Measurements from ENCODE around the gene FXYD1. TPM values are rescaled to one million over a fixed set of nuclear protein-coding genes. Genes with fewer than 3 reads are reported as not detected.

The FXYD1 gene
- total RNA-seq, 2 experiments from 2014 or later = 0.57 to 11.5 TPM

- intact Hi-C loops (cut with micrococcal nuclease; ENCODE audit: unreplicated experiment) = loop anchor here (5.0 to 10.0 kb wide), 2 partner anchors 123 to 321 kb away; partner anchors contain the start of gene USF2
- Histone ChIP-seq H2AFZ (ENCODE audit: low read length) (no peak overlapping the region), H3K79me2 (ENCODE audit: insufficient read depth, low read depth, low read length) (no peaks in the 10 kb centered on the region), H4K20me1 (ENCODE audit: insufficient read depth, low read length) (no peaks in the 10 kb centered on the region), H3K27ac (ENCODE audit: low read depth, low read length, poor library complexity, severe bottlenecking) (no peak overlapping the region), H3K9me3 (ENCODE audit: low read length) (no peaks in the 10 kb centered on the region), H3K4me2 (ENCODE audit: low read length) (peak overlapping the region; percentile 75; the same call in 1 of the 2 replicates), H3K4me1 (ENCODE audit: insufficient read depth, low read length, poor library complexity, severe bottlenecking) (peaks cover 43% of the 10 kb centered on the region), H3K9me2 (ENCODE audit: insufficient read depth, low read length) (no peaks in the 10 kb centered on the region), H3K4me3 (ENCODE audit: low read depth, low read length, poor library complexity, severe bottlenecking) (no peak overlapping the region), H3K36me3 (ENCODE audit: insufficient read depth, low read length) (no peaks in the 10 kb centered on the region)
- DNase-seq (ENCODE audit: low spot score) = no peak
- no TSS peak for BruUV-seq (replicated peaks)
- ChIA-PET CTCF (ENCODE audit: unreplicated experiment) (interaction anchor here (0.6 kb wide), 1 partner anchor 147 kb away, joined by 3 read pairs; no protein-coding TSS in a partner anchor), POLR2A (interaction anchor here (0.7 to 3.5 kb wide), 2 partner anchors 8 to 73 kb away, joined by 3 to 25 read pairs; no protein-coding TSS in a partner anchor)
- TF ChIP-seq EZH2phosphoT487 (IDR thresholded peaks at IDR 0.05; ENCODE audit: borderline replicate concordance, low read depth, low read length) (no peak), CTCF (conservative IDR thresholded peaks at IDR 0.05; ENCODE audit: low read length) (no peak)
Measured at GRCh38 chr19:35143818-35144217, 5.2 kb downstream of the FXYD1 start.

GRCh38 chr19:35144259-35144599, 5.6 kb downstream of the FXYD1 start:
- Histone ChIP-seq H3K4me2 (ENCODE audit: low read length) (no peak overlapping the region), H3K9me2 (ENCODE audit: insufficient read depth, low read length) (no peaks in the 10 kb centered on the region), H3K4me3 (ENCODE audit: low read depth, low read length, poor library complexity, severe bottlenecking) (no peak overlapping the region), H3K9me3 (ENCODE audit: low read length) (no peaks in the 10 kb centered on the region), H4K20me1 (ENCODE audit: insufficient read depth, low read length) (no peaks in the 10 kb centered on the region), H2AFZ (ENCODE audit: low read length) (no peak overlapping the region), H3K27ac (ENCODE audit: low read depth, low read length, poor library complexity, severe bottlenecking) (no peak overlapping the region), H3K4me1 (ENCODE audit: insufficient read depth, low read length, poor library complexity, severe bottlenecking) (peaks cover 43% of the 10 kb centered on the region), H3K36me3 (ENCODE audit: insufficient read depth, low read length) (no peaks in the 10 kb centered on the region), H3K79me2 (ENCODE audit: insufficient read depth, low read depth, low read length) (no peaks in the 10 kb centered on the region)
- POLR2A ChIA-PET = interaction anchor here (0.6 kb wide), 1 partner anchor 62 kb away, joined by 3 read pairs; no protein-coding TSS in a partner anchor
- CTCF ChIA-PET (ENCODE audit: unreplicated experiment) = no interaction called here
- TF ChIP-seq EZH2phosphoT487 (IDR thresholded peaks at IDR 0.05; ENCODE audit: borderline replicate concordance, low read depth, low read length) (no peak), CTCF (conservative IDR thresholded peaks at IDR 0.05; ENCODE audit: low read length) (no peak)
- BruUV-seq (replicated peaks) = no TSS peak
- intact Hi-C loops (cut with micrococcal nuclease; ENCODE audit: unreplicated experiment) = loop anchor here (5.0 to 10.0 kb wide), 2 partner anchors 123 to 321 kb away; partner anchors contain the start of gene USF2
- no peak for DNase-seq (ENCODE audit: low spot score)

GRCh38 chr19:35144600-35145436, 6.2 kb downstream of the FXYD1 start:
- POLR2A ChIA-PET = interaction anchor here (0.6 to 1.0 kb wide), 2 partner anchors 12 to 61 kb away, joined by 3 read pairs; no protein-coding TSS in a partner anchor
- H3K9me2 ChIP-seq (ENCODE audit: insufficient read depth, low read length) = no peaks in the 10 kb centered on the region
- H2AFZ ChIP-seq (ENCODE audit: low read length) = no peak overlapping the region
- H3K4me3 ChIP-seq (ENCODE audit: low read depth, low read length, poor library complexity, severe bottlenecking) = no peak overlapping the region
- intact Hi-C loops (cut with micrococcal nuclease; ENCODE audit: unreplicated experiment) = loop anchor here (5.0 to 10.0 kb wide), 2 partner anchors 122 to 320 kb away; partner anchors contain the start of gene USF2
- no peaks in the 10 kb centered on the region for H3K36me3 ChIP-seq (ENCODE audit: insufficient read depth, low read length)
- BruUV-seq (replicated peaks) = no TSS peak
- H4K20me1 ChIP-seq (ENCODE audit: insufficient read depth, low read length) = no peaks in the 10 kb centered on the region
- no peak overlapping the region for H3K27ac ChIP-seq (ENCODE audit: low read depth, low read length, poor library complexity, severe bottlenecking)
- CTCF ChIA-PET (ENCODE audit: unreplicated experiment) = no interaction called here
- no peak overlapping the region for H3K4me2 ChIP-seq (ENCODE audit: low read length)
- H3K9me3 ChIP-seq (ENCODE audit: low read length) = no peaks in the 10 kb centered on the region
- peak; percentile 36 for DNase-seq (ENCODE audit: low spot score)
- H3K4me1 ChIP-seq (ENCODE audit: insufficient read depth, low read length, poor library complexity, severe bottlenecking) = peaks cover 43% of the 10 kb centered on the region
- no peak for TF ChIP-seq EZH2phosphoT487 (IDR thresholded peaks at IDR 0.05; ENCODE audit: borderline replicate concordance, low read depth, low read length)
- no peak for TF ChIP-seq CTCF (conservative IDR thresholded peaks at IDR 0.05; ENCODE audit: low read length)
- no peaks in the 10 kb centered on the region for H3K79me2 ChIP-seq (ENCODE audit: insufficient read depth, low read depth, low read length)
